PC-9 (cell line): ENCODE results near the gene DOCK2.

Source experiments
- CTCF ChIP-seq: fragments of 200-600 bp; sonication (generic); conservative IDR thresholded peaks from 2 replicates; pipeline ENCODE4 v1.6.1; 2017; ENCODE audit warnings: mixed run types, antibody characterized with exemption, mild to moderate bottlenecking, moderate library complexity
- EZH2 ChIP-seq: fragments of 200-600 bp; sonication (generic); IDR thresholded peaks from 2 replicates; pipeline ENCODE4 v1.8.0; 2017; ENCODE audit warnings: antibody characterized with exemption, low read depth

GRCh38 chr5:170039830-170040229 is 402.8 kb downstream of the DOCK2 start:
- TF ChIP-seq CTCF (no peak), EZH2 (no peak)
